B cell (primary cell): ENCODE results near the gene KDM6B. TPM values are rescaled to one million over a fixed set of nuclear protein-coding genes. Genes with fewer than 3 reads are reported as not detected.

Source experiments
- ATAC-seq: fragments of 200-7000 bp; cut with Tn5 transposase; one replicate; pipeline ENCODE4 v1.10.0; 2021; ENCODE audit warnings: low read depth, mild to moderate bottlenecking, moderate number of reproducible peaks, moderate library complexity
- CTCF ChIA-PET: fragments of 350-600 bp; sonication (Branson Sonifier 250); formaldehyde crosslinking; loops from one replicate; lab custom pipeline; 2021; ENCODE audit warnings: antibody characterized with exemption, inconsistent platforms; lab: Charles Lee
- POLR2A ChIA-PET: fragments of 350-600 bp; sonication (Branson Sonifier 250); formaldehyde crosslinking; loops from one replicate; lab custom pipeline; 2021; ENCODE audit warnings: antibody characterized with exemption; lab: Charles Lee
- DNase-seq: peaks from one replicate; pipeline ENCODE4 v3.0.0; 2013
- H2AFZ ChIP-seq: 2 replicates; pipeline ENCODE4 v1.6.1; 2012; ENCODE audit warnings: mild to moderate bottlenecking, low read depth, low read length; ENCODE audit not compliant: insufficient read depth, poor library complexity, severe bottlenecking
- H3K27ac ChIP-seq, 2 donors: 1 replicate in 1 of 2; 2 replicates in 1 of 2; pipeline ENCODE4 v1.5.1; 2012 to 2013; ENCODE audit warnings: low read length in 2 of 2, mild to moderate bottlenecking in 2 of 2, moderate library complexity in 1 of 2
- H3K27me3 ChIP-seq, 4 experiments: fragments of 200-600 bp in 1 of 4; sonication (generic) in 1 of 4; replicated peaks in 1 of 4; 1 replicate in 2 of 4; 2 replicates in 2 of 4; pipeline versions ENCODE4 v1.6.1 to v1.7.0; 2013 to 2016; ENCODE audit warnings: low read length in 3 of 4, mild to moderate bottlenecking in 2 of 4, mixed read lengths in 1 of 4, moderate library complexity in 1 of 4; ENCODE audit not compliant: insufficient read depth in 4 of 4, control insufficient read depth in 3 of 4; ENCODE audit errors: control extremely low read depth in 1 of 4
- H3K36me3 ChIP-seq, 2 experiments: replicated peaks in 1 of 2; 1 replicate in 1 of 2; 2 replicates in 1 of 2; pipeline versions ENCODE4 v1.6.1 to v1.7.1; 2013; ENCODE audit warnings: low read length in 1 of 2; ENCODE audit not compliant: insufficient read depth in 2 of 2, control insufficient read depth in 1 of 2; ENCODE audit errors: control extremely low read depth in 1 of 2, extremely low read depth in 1 of 2
- H3K4me1 ChIP-seq, 2 donors: fragments of 200-600 bp in 1 of 2; sonication (generic) in 1 of 2; 1 replicate in 1 of 2; 2 replicates in 1 of 2; pipeline versions ENCODE4 v1.5.1 to v1.6.1; 2013 to 2017; ENCODE audit warnings: low read length in 2 of 2; ENCODE audit not compliant: control insufficient read depth in 2 of 2, insufficient read depth in 2 of 2
- H3K4me2 ChIP-seq: replicated peaks from 2 replicates; pipeline ENCODE3; 2012; ENCODE audit warnings: mild to moderate bottlenecking, low read depth, low read length; ENCODE audit not compliant: poor library complexity, severe bottlenecking
- H3K4me3 ChIP-seq, 5 experiments: fragments of 200-600 bp in 1 of 5; sonication (generic) in 1 of 5; 1 replicate in 3 of 5; 2 replicates in 2 of 5; pipeline versions ENCODE4 v1.5.1 to v1.7.0; 2011 to 2016; ENCODE audit warnings: low read length in 4 of 5, mild to moderate bottlenecking in 4 of 5, low read depth in 2 of 5, control low read depth in 1 of 5, moderate library complexity in 1 of 5; ENCODE audit not compliant: insufficient read depth in 1 of 5; ENCODE audit errors: control extremely low read depth in 1 of 5, extremely low read depth in 1 of 5
- H3K79me2 ChIP-seq: fragments of 200-600 bp; sonication (generic); one replicate; pipeline ENCODE4 v1.6.0; 2016; ENCODE audit warnings: low read length; ENCODE audit not compliant: control insufficient read depth, insufficient read depth
- H3K9ac ChIP-seq: fragments of 200-600 bp; sonication (generic); 2 replicates; pipeline ENCODE4 v1.6.1; 2017; ENCODE audit warnings: mild to moderate bottlenecking, low read length, moderate library complexity
- H3K9me3 ChIP-seq, 3 donors: one replicate each; pipeline versions ENCODE4 v1.6.1 to v1.7.1; 2013; ENCODE audit warnings: low read length in 2 of 3; ENCODE audit not compliant: control insufficient read depth in 2 of 3, insufficient read depth in 1 of 3; ENCODE audit errors: control extremely low read depth in 1 of 3
- H4K20me1 ChIP-seq: 2 replicates; pipeline ENCODE4 v1.6.0; 2012; ENCODE audit warnings: mild to moderate bottlenecking, low read length; ENCODE audit not compliant: insufficient read depth, control insufficient read depth, poor library complexity, severe bottlenecking
- H3K27ac Mint-ChIP-seq: one replicate; pipeline ENCODE4 v1.8.0; 2021; ENCODE audit warnings: mixed read lengths
- H3K27me3 Mint-ChIP-seq: one replicate; pipeline ENCODE4 v1.8.0; 2021; ENCODE audit warnings: mixed read lengths
- H3K4me1 Mint-ChIP-seq: one replicate; pipeline ENCODE4 v1.8.0; 2021; ENCODE audit warnings: mixed read lengths
- H3K4me3 Mint-ChIP-seq: one replicate; pipeline ENCODE4 v1.8.0; 2021; ENCODE audit warnings: mixed read lengths
- H3K9me3 Mint-ChIP-seq: one replicate; pipeline ENCODE4 v1.8.0; 2022; ENCODE audit warnings: mixed read lengths; ENCODE audit not compliant: insufficient read depth
- EZH2 ChIP-seq: IDR thresholded peaks from 2 replicates; pipeline ENCODE4 v1.6.1; 2012; ENCODE audit warnings: borderline replicate concordance, low read depth, mild to moderate bottlenecking, moderate library complexity, low read length; ENCODE audit not compliant: insufficient read depth, poor library complexity, severe bottlenecking
- WGBS: methylation state at CpG from one replicate; pipeline ENCODE4 v1.1.5; 2013; ENCODE audit warnings: missing lambda C conversion rate; ENCODE audit not compliant: insufficient coverage; 5-methylcytosine and 5-hydroxymethylcytosine counted together
- intact Hi-C: fragments of 100-400 bp; cut with micrococcal nuclease; formaldehyde crosslinking; loops from one replicate; pipeline ENCODE4 v1.10.0; 2022
- polyA plus RNA-seq: library from polyadenylated mRNA; depleted of rRNA; stranded (reverse); fragments of >200 nt; gene quantifications from 2 replicates; pipeline ENCODE4 v1.2.3, GENCODE V29; 2012
- total RNA-seq, 2 donors: library from RNA; stranded (reverse); fragments of 120-200 nt in 1 of 2; gene quantifications; 1 replicate in 1 of 2; 2 replicates in 1 of 2; pipeline versions ENCODE4 v1.2.3 to v1.2.4, GENCODE V29; 2013 to 2022
- TF ChIP-seq, protein P1 (sequence below): fragments of 200-600 bp; IDR thresholded peaks from one replicate; pipeline ENCODE4 v1.8.0; 2022; ENCODE audit warnings: antibody characterized with exemption, mild to moderate bottlenecking

KDM6B gene
- total and polyA plus RNA-seq, 2 donors (not counting 1 experiment from before 2014, with no cell fraction given): 18.6 to 110 TPM

DNA sequence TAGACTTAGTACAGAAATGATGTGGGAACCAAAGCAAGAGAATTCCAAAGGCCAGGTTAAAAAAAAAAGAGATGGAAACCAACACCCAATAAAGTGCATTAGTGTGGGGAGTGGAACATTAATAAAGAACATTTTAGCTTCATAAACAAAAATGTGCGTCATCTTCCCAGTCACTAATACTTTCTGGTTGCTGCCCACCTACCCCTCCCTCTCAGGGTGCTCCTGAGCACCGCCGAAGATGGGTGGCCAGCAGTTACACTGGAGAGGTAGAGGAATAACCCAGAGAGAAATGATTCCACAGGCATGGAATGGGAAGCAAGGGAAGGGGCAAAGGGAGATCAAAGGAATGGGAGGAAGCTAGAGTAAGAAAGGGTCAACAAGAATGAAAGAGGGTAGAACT lies 48.6 kb downstream of the KDM6B start:
- WGBS: 90% methylated on average over 2 of the region's 3 CpGs
- Histone ChIP-seq H4K20me1 (no peaks in the 10 kb centered on the region), H3K4me1 (peaks cover 36 to 43% of the 10 kb centered on the region in 2 donors), H3K4me2 (no peak overlapping the region), H3K27me3 (no peaks in the 10 kb centered on the region), H3K36me3 (no peaks in the 10 kb centered on the region), H3K4me3 (no peak overlapping the region), H3K27ac (no peak overlapping the region), H2AFZ (no peak overlapping the region), H3K9me3 (no peaks in the 10 kb centered on the region), H3K79me2 (peaks cover 20% of the 10 kb centered on the region), H3K9ac (no peak overlapping the region)
- ChIA-PET POLR2A (interaction anchor here (1.4 kb wide), 1 partner anchor 12 kb away, joined by 3 read pairs; no protein-coding TSS in a partner anchor), CTCF (interaction anchor here (0.9 to 1.1 kb wide), 3 partner anchors 19 to 107 kb away, joined by 3 read pairs; partner anchors contain the start of gene TRAPPC1)
- ATAC-seq: no peak
- H3K27me3 Mint-ChIP-seq: no peaks in the 10 kb centered on the region
- DNase-seq: no peak
- H3K27ac Mint-ChIP-seq: no peak overlapping the region
- H3K4me1 Mint-ChIP-seq: peaks cover 3% of the 10 kb centered on the region
- no peaks in the 10 kb centered on the region for H3K9me3 Mint-ChIP-seq
- no peak overlapping the region for H3K4me3 Mint-ChIP-seq
- TF ChIP-seq EZH2: no peak
- TF ChIP-seq, protein P1, sequence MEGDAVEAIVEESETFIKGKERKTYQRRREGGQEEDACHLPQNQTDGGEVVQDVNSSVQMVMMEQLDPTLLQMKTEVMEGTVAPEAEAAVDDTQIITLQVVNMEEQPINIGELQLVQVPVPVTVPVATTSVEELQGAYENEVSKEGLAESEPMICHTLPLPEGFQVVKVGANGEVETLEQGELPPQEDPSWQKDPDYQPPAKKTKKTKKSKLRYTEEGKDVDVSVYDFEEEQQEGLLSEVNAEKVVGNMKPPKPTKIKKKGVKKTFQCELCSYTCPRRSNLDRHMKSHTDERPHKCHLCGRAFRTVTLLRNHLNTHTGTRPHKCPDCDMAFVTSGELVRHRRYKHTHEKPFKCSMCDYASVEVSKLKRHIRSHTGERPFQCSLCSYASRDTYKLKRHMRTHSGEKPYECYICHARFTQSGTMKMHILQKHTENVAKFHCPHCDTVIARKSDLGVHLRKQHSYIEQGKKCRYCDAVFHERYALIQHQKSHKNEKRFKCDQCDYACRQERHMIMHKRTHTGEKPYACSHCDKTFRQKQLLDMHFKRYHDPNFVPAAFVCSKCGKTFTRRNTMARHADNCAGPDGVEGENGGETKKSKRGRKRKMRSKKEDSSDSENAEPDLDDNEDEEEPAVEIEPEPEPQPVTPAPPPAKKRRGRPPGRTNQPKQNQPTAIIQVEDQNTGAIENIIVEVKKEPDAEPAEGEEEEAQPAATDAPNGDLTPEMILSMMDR: no peak
- intact Hi-C loops: loop anchor here (10.0 kb wide), 1 partner anchor 138 kb away; no protein-coding TSS in a partner anchor

Other genes with a start within 250 kb of the KDM6B start
- 0.51 and 0.96 TPM in 2 replicates for gene SOX15, start 244.1 kb upstream of the KDM6B start, total RNA-seq
- gene SOX15, start 244.1 kb upstream of the KDM6B start, polyA plus RNA-seq: 0.18 and 0.49 TPM in 2 replicates
- 44.7 and 45.8 TPM in 2 replicates for gene FXR2, start 219.3 kb upstream of the KDM6B start, total RNA-seq
- gene FXR2, start 219.3 kb upstream of the KDM6B start, polyA plus RNA-seq: 37.2 and 40.1 TPM in 2 replicates
- gene SAT2, start 206.4 kb upstream of the KDM6B start, total RNA-seq: 68.8 and 83.6 TPM in 2 replicates
- 33.8 and 46.2 TPM in 2 replicates for gene SAT2, start 206.4 kb upstream of the KDM6B start, polyA plus RNA-seq
- not detected in 2 replicates for gene SHBG, start 204.1 kb upstream of the KDM6B start, total RNA-seq
- gene SHBG, start 204.1 kb upstream of the KDM6B start, polyA plus RNA-seq: 0.10 TPM in 1 of 2 replicates, not detected in the other
- 0.27 and 0.39 TPM in 2 replicates for gene ATP1B2, start 183.3 kb upstream of the KDM6B start, total RNA-seq
- 0.12 TPM in 1 of 2 replicates, not detected in the other for gene ATP1B2, start 183.3 kb upstream of the KDM6B start, polyA plus RNA-seq
- gene TP53, start 146.7 kb upstream of the KDM6B start, total RNA-seq: 89.9 and 101 TPM in 2 replicates
- gene TP53, start 146.7 kb upstream of the KDM6B start, polyA plus RNA-seq: 59.4 and 76.1 TPM in 2 replicates
- 17.2 and 18.2 TPM in 2 replicates for gene WRAP53, start 145.7 kb upstream of the KDM6B start, total RNA-seq
- gene WRAP53, start 145.7 kb upstream of the KDM6B start, polyA plus RNA-seq: 12.0 and 13.1 TPM in 2 replicates
- not detected in 2 replicates for gene EFNB3, start 129.0 kb upstream of the KDM6B start, total RNA-seq
- not detected in 2 replicates for gene EFNB3, start 129.0 kb upstream of the KDM6B start, polyA plus RNA-seq
- gene DNAH2, start 116.5 kb upstream of the KDM6B start, total RNA-seq: not detected in 2 replicates
- 0.03 TPM in 1 of 2 replicates, not detected in the other for gene DNAH2, start 116.5 kb upstream of the KDM6B start, polyA plus RNA-seq
- gene TMEM88, start 20.8 kb downstream of the KDM6B start, total RNA-seq: 5.1 and 6.0 TPM in 2 replicates
- gene TMEM88, start 20.8 kb downstream of the KDM6B start, polyA plus RNA-seq: 9.5 and 15.9 TPM in 2 replicates
- gene NAA38, start 23.3 kb downstream of the KDM6B start, total RNA-seq: 20.0 and 22.0 TPM in 2 replicates
- gene NAA38, start 23.3 kb downstream of the KDM6B start, polyA plus RNA-seq: 37.6 and 80.5 TPM in 2 replicates
- gene CYB5D1, start 23.8 kb downstream of the KDM6B start, total RNA-seq: 8.5 and 10.2 TPM in 2 replicates
- 6.1 and 6.3 TPM in 2 replicates for gene CYB5D1, start 23.8 kb downstream of the KDM6B start, polyA plus RNA-seq
- 69.1 and 75.5 TPM in 2 replicates for gene CHD3, start 54.6 kb downstream of the KDM6B start, total RNA-seq
- gene CHD3, start 54.6 kb downstream of the KDM6B start, polyA plus RNA-seq: 68.1 and 133 TPM in 2 replicates
- gene RNF227, start 82.1 kb downstream of the KDM6B start, total RNA-seq: 3.8 and 4.3 TPM in 2 replicates
- 5.8 and 11.8 TPM in 2 replicates for gene RNF227, start 82.1 kb downstream of the KDM6B start, polyA plus RNA-seq
- gene KCNAB3, start 95.6 kb downstream of the KDM6B start, total RNA-seq: 11.4 and 15.5 TPM in 2 replicates
- gene KCNAB3, start 95.6 kb downstream of the KDM6B start, polyA plus RNA-seq: 16.3 and 25.7 TPM in 2 replicates
- gene TRAPPC1, start 97.7 kb downstream of the KDM6B start, total RNA-seq: 86.0 and 118 TPM in 2 replicates
- gene TRAPPC1, start 97.7 kb downstream of the KDM6B start, polyA plus RNA-seq: 107 and 173 TPM in 2 replicates
- 34.8 and 40.4 TPM in 2 replicates for gene CNTROB, start 98.0 kb downstream of the KDM6B start, total RNA-seq
- gene CNTROB, start 98.0 kb downstream of the KDM6B start, polyA plus RNA-seq: 23.1 and 40.7 TPM in 2 replicates
- gene GUCY2D, start 168.4 kb downstream of the KDM6B start, total RNA-seq: not detected in 2 replicates
- gene GUCY2D, start 168.4 kb downstream of the KDM6B start, polyA plus RNA-seq: not detected in 2 replicates
- not detected in 2 replicates for gene ALOX15B, start 204.8 kb downstream of the KDM6B start, total RNA-seq
- 0.03 TPM in 1 of 2 replicates, not detected in the other for gene ALOX15B, start 204.8 kb downstream of the KDM6B start, polyA plus RNA-seq